CD14-positive monocyte (primary cell): ENCODE data around the gene ANTXR1. TPM values are rescaled to one million over a fixed set of nuclear protein-coding genes. Genes with fewer than 3 reads are reported as not detected.

Source experiments
- DNase-seq, 3 donors: peaks; one replicate each; pipeline ENCODE4 v3.0.0-alpha.2; 2011 to 2022
- H2AFZ ChIP-seq: 2 replicates; pipeline ENCODE4 v1.6.0; 2012; ENCODE audit warnings: mild to moderate bottlenecking, low read depth, low read length, inconsistent platforms; ENCODE audit not compliant: insufficient read depth, poor library complexity, severe bottlenecking
- H3K27ac ChIP-seq, 2 donors: 1 replicate in 1 of 2; 2 replicates in 1 of 2; pipeline ENCODE4 v1.5.1; 2012 to 2013; ENCODE audit warnings: low read length in 2 of 2, control low read depth in 1 of 2, inconsistent platforms in 1 of 2, low read depth in 1 of 2, mild to moderate bottlenecking in 1 of 2
- H3K27me3 ChIP-seq, 2 donors: one replicate each; pipeline versions ENCODE4 v1.6.0 to v1.6.1; 2011 to 2013; ENCODE audit warnings: low read length in 2 of 2; ENCODE audit not compliant: control insufficient read depth in 2 of 2, insufficient read depth in 2 of 2
- H3K36me3 ChIP-seq, 2 donors: replicated peaks in 1 of 2; 1 replicate in 1 of 2; 2 replicates in 1 of 2; pipeline versions ENCODE4 v1.5.1 to v1.6.1; 2012 to 2013; ENCODE audit warnings: low read length in 2 of 2, control low read depth in 1 of 2, inconsistent platforms in 1 of 2, mild to moderate bottlenecking in 1 of 2; ENCODE audit not compliant: insufficient read depth in 2 of 2, control insufficient read depth in 1 of 2
- H3K4me1 ChIP-seq, 2 donors: 1 replicate in 1 of 2; 2 replicates in 1 of 2; pipeline versions ENCODE4 v1.5.1 to v1.6.1; 2012 to 2013; ENCODE audit warnings: low read length in 2 of 2, control low read depth in 1 of 2, inconsistent platforms in 1 of 2, mild to moderate bottlenecking in 1 of 2, moderate library complexity in 1 of 2; ENCODE audit not compliant: insufficient read depth in 2 of 2, control insufficient read depth in 1 of 2
- H3K4me2 ChIP-seq: replicated peaks from 2 replicates; pipeline ENCODE3; 2012; ENCODE audit warnings: low read length, moderate library complexity, mild to moderate bottlenecking; ENCODE audit not compliant: poor library complexity, severe bottlenecking; ENCODE audit errors: extremely low read depth
- H3K4me3 ChIP-seq, 3 experiments: fragments of 200-600 bp in 1 of 3; sonication (generic) in 1 of 3; replicated peaks in 1 of 3; 1 replicate in 2 of 3; 2 replicates in 1 of 3; pipeline ENCODE4 v1.5.1; 2011 to 2013; ENCODE audit warnings: low read length in 3 of 3, mild to moderate bottlenecking in 3 of 3, control low read depth in 2 of 3, low read depth in 2 of 3, inconsistent platforms in 1 of 3, moderate library complexity in 1 of 3
- H3K79me2 ChIP-seq: 2 replicates; pipeline ENCODE4 v1.6.0; 2012; ENCODE audit warnings: mild to moderate bottlenecking, control low read depth, inconsistent platforms, low read length, moderate library complexity; ENCODE audit not compliant: insufficient read depth
- H3K9ac ChIP-seq: 2 replicates; pipeline ENCODE4 v1.6.0; 2017; ENCODE audit warnings: low read length, mild to moderate bottlenecking; ENCODE audit not compliant: insufficient read depth, poor library complexity, severe bottlenecking
- H3K9me3 ChIP-seq, 2 donors: replicated peaks in 1 of 2; 1 replicate in 1 of 2; 2 replicates in 1 of 2; pipeline versions ENCODE4 v1.5.1 to v1.6.1; 2012 to 2013; ENCODE audit warnings: low read length in 2 of 2, control low read depth in 1 of 2; ENCODE audit not compliant: control insufficient read depth in 1 of 2, insufficient read depth in 1 of 2
- H4K20me1 ChIP-seq: 2 replicates; pipeline ENCODE4 v1.6.0; 2012; ENCODE audit warnings: mild to moderate bottlenecking, low read length, control low read depth, moderate library complexity; ENCODE audit not compliant: insufficient read depth
- H3K27ac Mint-ChIP-seq, 7 donors: one replicate each; pipeline ENCODE4 v1.8.0; 2020; ENCODE audit warnings: mild to moderate bottlenecking in 7 of 7, mixed read lengths in 7 of 7, moderate library complexity in 6 of 7, inconsistent platforms in 2 of 7
- H3K27me3 Mint-ChIP-seq, 3 donors: one replicate each; pipeline ENCODE4 v1.8.0; 2021 to 2022; ENCODE audit warnings: low read depth in 3 of 3, mild to moderate bottlenecking in 3 of 3, mixed read lengths in 3 of 3, moderate library complexity in 3 of 3, inconsistent platforms in 1 of 3
- H3K36me3 Mint-ChIP-seq, 2 donors: one replicate each; pipeline ENCODE4 v1.8.0; 2020; ENCODE audit warnings: mixed read lengths in 2 of 2, inconsistent platforms in 1 of 2, mild to moderate bottlenecking in 1 of 2
- H3K4me1 Mint-ChIP-seq: one replicate; pipeline ENCODE4 v1.8.0; 2020; ENCODE audit warnings: mild to moderate bottlenecking, mixed read lengths
- H3K4me3 Mint-ChIP-seq, 2 donors: one replicate each; pipeline ENCODE4 v1.8.0; 2020; ENCODE audit warnings: mild to moderate bottlenecking in 2 of 2, mixed read lengths in 2 of 2, moderate library complexity in 1 of 2
- H3K9me3 Mint-ChIP-seq, 7 donors: one replicate each; pipeline ENCODE4 v1.8.0; 2020 to 2022; ENCODE audit warnings: mixed read lengths in 7 of 7, mild to moderate bottlenecking in 6 of 7, moderate library complexity in 6 of 7, inconsistent platforms in 2 of 7
- CTCF ChIP-seq: fragments of 200-600 bp; IDR thresholded peaks from one replicate; pipeline ENCODE4 v1.8.0; 2022; ENCODE audit warnings: antibody characterized with exemption, mild to moderate bottlenecking
- WGBS: methylation state at CpG from one replicate; pipeline ENCODE4 v1.1.5; 2013; ENCODE audit warnings: missing lambda C conversion rate; ENCODE audit not compliant: insufficient coverage; 5-methylcytosine and 5-hydroxymethylcytosine counted together
- intact Hi-C, 2 donors: fragments of 100-400 bp; cut with micrococcal nuclease; formaldehyde crosslinking; loops; one replicate each; pipeline versions ENCODE4 v1.15.0 to v1.15.1; 2023
- polyA plus RNA-seq, 3 donors: library from polyadenylated mRNA; depleted of rRNA in 1 of 3; unstranded in 2 of 3; stranded (reverse) in 1 of 3; fragments of 300-500 nt in 2 of 3; fragments of >200 nt in 1 of 3; fragmentation: Illumina TruSeq in 2 of 3; gene quantifications; 1 replicate in 2 of 3; 2 replicates in 1 of 3; pipeline ENCODE4 v1.2.3, GENCODE V29; 2012 to 2021

The ANTXR1 gene
- polyA plus RNA-seq, 3 donors: not detected

- no peaks in the 10 kb centered on the region for H4K20me1 ChIP-seq
- no peak overlapping the region for H2AFZ ChIP-seq
- no peak overlapping the region for H3K27ac ChIP-seq
- no peaks in the 10 kb centered on the region for H3K9me3 ChIP-seq
- no peak overlapping the region for H3K4me3 Mint-ChIP-seq
- peaks cover 0 to 5% (median 0%) of the 10 kb centered on the region in 7 donors for H3K9me3 Mint-ChIP-seq
- intact Hi-C loops: loop anchor here in 1 of 2 donors (10.0 kb wide), 1 partner anchor 177 kb away; no protein-coding TSS in a partner anchor
- 90% methylated on average over 5 of the region's 5 CpGs for WGBS
- no peak overlapping the region for H3K27ac Mint-ChIP-seq
- H3K4me1 Mint-ChIP-seq: peaks cover 12% of the 10 kb centered on the region
- no peak overlapping the region for H3K4me2 ChIP-seq
- H3K4me3 ChIP-seq: no peak overlapping the region
- H3K79me2 ChIP-seq: no peaks in the 10 kb centered on the region
- no peaks in the 10 kb centered on the region for H3K36me3 Mint-ChIP-seq
- H3K27me3 Mint-ChIP-seq: peaks cover 0 to 2% (median 0%) of the 10 kb centered on the region in 3 donors
- TF ChIP-seq CTCF: no peak
- no peak overlapping the region for H3K9ac ChIP-seq
- no peaks in the 10 kb centered on the region for H3K27me3 ChIP-seq
- no peak for DNase-seq
- H3K36me3 ChIP-seq: no peaks in the 10 kb centered on the region
- H3K4me1 ChIP-seq: peaks cover 9 to 11% of the 10 kb centered on the region in 2 donors
These were observed 198.7 kb downstream of the ANTXR1 start for GRCh38 chr2:69211686-69212085.

- Mint-ChIP-seq H3K27me3 (no peaks in the 10 kb centered on the region), H3K9me3 (peaks cover 0 to 5% (median 0%) of the 10 kb centered on the region in 7 donors), H3K4me1 (peaks cover 12% of the 10 kb centered on the region), H3K36me3 (no peaks in the 10 kb centered on the region), H3K4me3 (no peak overlapping the region), H3K27ac (no peak overlapping the region)
- H3K27ac ChIP-seq: no peak overlapping the region
- no peak overlapping the region for H3K9ac ChIP-seq
- H3K27me3 ChIP-seq: no peaks in the 10 kb centered on the region
- DNase-seq: no peak
- H3K4me2 ChIP-seq: no peak overlapping the region
- no peaks in the 10 kb centered on the region for H4K20me1 ChIP-seq
- no peak overlapping the region for H2AFZ ChIP-seq
- no peak for TF ChIP-seq CTCF
- H3K9me3 ChIP-seq: no peaks in the 10 kb centered on the region
- peaks cover 9 to 11% of the 10 kb centered on the region in 2 donors for H3K4me1 ChIP-seq
- intact Hi-C loops: loop anchor here in 1 of 2 donors (10.0 kb wide), 1 partner anchor 178 kb away; no protein-coding TSS in a partner anchor
- 94% methylated on average over 3 of the region's 4 CpGs for WGBS
- no peak overlapping the region for H3K4me3 ChIP-seq
- H3K36me3 ChIP-seq: no peaks in the 10 kb centered on the region
- H3K79me2 ChIP-seq: no peaks in the 10 kb centered on the region
These were observed 199.5 kb downstream of the ANTXR1 start for GRCh38 chr2:69212238-69213028.
